Measurements from ENCODE around the gene IRGQ.

Gene IRGQ

DNA sequence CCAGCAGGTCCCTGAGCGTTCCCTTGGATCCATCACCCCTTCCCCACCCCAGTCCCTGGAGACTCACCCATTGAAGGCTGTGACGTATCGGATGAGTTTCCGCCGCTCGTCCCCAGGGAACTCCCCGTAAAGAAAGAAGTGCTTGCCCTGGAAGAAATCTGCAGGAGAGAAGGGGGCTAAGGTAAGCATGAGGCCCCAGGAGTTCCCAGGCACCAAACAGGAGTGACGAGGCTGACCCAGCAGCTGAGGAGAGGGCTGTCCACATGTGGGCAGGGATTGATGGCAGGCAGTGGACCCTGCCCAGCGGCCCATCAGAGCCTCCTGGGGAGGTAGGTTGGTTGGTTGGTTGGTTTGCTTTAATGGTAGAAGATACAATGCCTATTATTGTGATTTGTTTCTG lies 51.9 kb downstream of the IRGQ start:
- DNase-seq (ENCODE audit: low read depth): no peak

DNA sequence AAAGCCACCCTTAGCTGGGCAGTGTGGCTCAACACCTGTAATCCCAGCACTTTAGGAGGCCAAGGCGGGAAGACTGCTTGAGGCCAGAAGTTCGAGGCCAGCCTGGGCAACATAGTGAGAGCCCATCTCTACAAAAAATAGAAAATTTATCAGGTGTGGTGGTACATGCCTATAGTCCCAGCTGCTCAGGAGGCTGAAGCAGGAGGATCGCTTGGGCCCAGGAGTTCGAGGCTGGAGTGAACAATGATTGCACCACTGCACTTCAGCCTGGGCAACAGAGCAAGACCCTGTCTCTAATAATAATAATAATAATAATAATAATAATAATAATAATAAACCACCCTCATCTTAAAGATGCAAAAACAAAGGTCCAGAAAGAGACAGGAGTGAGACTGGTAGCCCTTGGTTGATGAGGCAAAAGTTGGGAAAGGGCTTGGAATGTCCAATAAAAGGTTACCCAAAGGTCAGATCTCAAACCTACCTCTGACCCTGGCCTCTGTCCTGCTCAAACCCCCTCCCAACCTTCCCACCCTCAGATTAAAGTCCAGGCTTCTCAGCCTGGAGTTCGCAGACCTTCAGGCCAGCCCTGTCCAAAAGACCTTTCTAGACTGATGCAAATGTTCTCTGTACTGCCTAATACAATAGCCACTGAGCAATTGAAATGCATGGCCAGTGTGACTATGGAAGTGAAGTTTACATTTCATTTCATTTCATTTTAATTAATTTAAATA lies 53.8 kb downstream of the IRGQ start:
- DNase-seq (ENCODE audit: low read depth): no peak

DNA sequence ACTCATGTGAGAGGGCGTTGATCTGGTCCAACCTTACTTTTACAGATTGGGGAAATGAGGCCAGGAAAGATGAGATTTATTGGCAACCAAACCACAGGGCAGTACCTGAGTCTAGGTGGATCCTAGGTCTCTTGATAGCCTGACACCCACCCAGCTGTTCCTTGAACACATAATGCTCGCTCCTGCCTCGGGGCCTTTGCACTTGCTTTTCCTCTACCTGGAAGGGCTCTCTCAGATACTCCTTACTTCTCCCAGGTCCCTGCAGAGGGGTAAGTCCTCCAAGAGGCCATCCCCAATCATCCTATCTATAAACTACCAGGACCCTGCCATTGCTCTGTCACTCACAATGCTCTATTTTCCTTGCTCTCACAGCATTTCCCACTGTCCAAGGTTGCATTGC lies 55.6 kb downstream of the IRGQ start:
- no peak for DNase-seq (ENCODE audit: low read depth)

DNA sequence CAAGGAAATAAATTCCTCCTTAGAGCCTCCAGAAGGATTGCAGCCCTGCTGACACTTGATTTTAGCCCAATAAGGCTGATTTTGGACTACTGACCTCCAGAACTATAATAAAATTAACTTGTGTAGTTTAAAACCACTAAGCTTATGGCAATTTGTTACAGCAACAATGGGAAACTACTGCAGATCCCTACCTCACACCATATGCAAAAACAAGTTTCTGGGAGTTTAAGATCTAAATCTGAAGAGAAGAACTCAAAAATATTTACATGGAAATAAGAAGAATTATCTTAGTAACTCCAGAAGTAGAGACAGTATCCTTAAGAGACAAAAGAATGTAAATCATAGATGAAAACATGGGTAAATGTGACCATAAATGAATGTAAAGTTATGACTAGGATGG lies 57.0 kb downstream of the IRGQ start:
- no peak for DNase-seq (ENCODE audit: low read depth)

DNA sequence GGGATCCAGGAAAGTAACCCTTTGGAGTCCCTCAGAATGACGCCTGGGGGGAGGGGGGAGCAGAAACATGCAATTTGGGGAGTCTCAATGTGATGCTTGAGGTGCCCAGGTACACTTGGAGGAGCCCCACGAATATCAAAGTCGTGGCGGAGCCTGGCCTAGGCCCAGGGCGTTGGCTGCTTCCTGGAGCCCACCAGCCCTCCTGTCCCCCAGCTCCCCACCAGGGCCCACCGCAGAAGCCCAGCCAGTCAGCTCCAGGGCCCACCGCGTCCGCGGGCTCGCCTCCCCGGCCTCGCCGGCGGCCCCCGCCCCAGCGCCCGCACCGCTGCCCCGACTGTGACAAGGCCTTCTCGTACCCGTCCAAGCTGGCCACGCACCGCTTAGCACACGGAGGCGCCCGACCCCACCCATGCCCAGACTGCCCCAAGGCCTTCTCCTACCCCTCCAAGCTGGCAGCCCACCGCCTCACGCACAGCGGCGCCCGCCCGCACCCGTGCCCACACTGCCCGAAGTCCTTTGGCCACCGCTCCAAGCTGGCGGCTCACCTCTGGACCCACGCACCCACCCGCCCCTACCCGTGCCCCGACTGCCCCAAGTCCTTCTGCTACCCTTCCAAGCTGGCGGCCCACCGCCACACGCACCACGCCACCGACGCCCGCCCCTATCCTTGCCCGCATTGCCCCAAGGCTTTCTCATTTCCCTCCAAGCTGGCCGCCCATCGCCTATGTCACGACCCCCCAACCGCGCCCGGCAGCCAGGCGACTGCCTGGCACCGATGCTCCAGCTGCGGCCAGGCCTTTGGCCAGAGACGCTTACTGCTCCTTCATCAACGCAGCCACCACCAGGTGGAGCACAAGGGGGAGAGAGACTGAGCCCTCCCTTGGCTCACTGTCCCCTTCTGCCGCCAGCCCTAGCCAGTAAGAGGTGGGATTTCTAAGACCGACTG lies 60.8 kb downstream of the IRGQ start:
- peak; percentile 38 for DNase-seq (ENCODE audit: low read depth)
